GM18907 (cell line): ENCODE results near the gene LMF2.

Experiments
- ATAC-seq: cut with Tn5 transposase; IDR thresholded peaks from one replicate; pipeline ENCODE4 v1.9.1; 2021; ENCODE audit warnings: mild to moderate bottlenecking, moderate library complexity; ENCODE audit not compliant: unreplicated experiment

The LMF2 gene

DNA sequence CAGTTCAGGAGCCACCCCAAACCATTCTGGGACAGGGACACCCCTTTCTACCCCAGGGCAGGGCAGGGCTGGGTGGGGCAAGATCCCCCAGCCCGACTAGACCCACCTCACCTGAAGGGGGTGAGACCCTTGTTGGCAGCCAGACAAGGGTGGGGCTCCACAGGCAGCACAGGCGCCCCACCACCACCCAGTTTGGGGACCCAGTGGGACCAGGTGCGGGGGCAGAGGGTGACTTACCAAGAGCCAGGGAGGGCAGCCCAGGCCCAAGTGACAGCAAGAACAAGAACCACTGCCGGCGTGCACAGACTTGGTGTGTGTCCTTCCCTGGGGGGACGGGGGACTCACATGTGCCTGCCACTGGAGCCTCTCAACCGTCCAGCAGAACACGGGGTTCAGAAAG lies 23.9 kb downstream of the LMF2 start:
- no peak for ATAC-seq

DNA sequence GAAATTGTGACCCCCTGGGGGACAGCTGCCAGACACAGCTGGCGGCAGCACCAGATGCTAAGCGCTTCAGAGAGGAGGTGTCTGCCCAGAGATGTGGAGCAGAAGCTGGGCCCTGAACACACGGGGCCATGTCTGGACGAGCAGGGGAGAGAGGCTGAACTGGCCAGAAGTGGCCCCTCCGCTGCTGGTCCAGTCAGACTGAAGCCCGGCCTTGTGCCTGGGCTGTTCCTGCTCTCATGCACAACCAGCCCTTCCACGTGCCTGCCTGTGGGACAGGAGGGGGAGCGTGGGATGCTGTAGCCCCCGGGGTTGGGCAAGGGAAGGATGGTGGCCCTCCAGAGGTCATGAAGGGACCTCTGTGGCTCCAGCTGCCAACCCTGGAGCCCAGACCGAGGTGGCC lies 24.4 kb downstream of the LMF2 start:
- ATAC-seq = no peak

DNA sequence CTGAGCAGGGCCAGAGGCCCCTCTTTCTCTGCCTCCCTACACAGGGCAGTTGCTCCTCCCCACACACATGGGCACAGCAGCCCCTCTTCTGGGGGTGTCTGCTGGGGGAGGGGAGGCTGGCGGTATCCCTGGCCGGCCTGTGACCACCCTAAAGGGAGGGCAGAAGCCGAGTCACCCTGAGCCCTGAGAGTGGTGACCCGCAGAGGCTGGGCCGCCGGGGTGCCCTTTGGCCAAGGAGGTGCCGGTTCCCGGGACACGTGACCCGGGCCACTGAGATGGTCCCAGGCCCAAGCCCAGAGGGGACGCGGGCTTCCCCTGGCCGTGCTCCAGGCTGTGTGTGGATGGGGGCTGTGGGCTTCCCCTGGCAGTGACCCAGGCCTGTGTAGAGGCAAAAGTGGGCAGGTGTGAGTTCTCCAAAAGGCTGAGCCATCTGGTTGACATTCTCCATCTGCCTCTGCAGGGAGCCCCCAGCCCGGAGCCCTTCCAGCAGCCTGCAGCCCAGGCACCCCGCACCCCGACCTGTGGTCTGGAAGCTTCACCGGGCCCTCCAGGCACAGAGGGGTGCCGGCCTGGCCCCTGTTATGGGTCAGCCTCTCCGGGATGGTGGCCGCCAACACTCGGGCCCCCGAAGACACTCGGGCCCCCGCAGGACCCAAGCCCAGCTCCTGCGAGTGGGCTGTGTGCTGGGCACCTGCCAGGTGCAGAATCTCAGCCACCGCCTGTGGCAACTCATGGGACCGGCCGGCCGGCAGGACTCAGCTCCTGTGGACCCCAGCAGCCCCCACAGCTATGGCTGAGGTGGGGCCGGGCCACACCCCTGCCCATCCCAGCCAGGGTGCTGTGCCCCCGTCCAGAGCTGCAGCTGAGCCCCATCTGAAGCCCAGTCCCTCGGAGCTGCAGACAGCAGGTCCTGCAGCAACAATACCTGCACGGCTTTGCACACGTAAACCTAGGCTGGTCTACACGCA lies 25.1 kb downstream of the LMF2 start:
- ATAC-seq = no peak

DNA sequence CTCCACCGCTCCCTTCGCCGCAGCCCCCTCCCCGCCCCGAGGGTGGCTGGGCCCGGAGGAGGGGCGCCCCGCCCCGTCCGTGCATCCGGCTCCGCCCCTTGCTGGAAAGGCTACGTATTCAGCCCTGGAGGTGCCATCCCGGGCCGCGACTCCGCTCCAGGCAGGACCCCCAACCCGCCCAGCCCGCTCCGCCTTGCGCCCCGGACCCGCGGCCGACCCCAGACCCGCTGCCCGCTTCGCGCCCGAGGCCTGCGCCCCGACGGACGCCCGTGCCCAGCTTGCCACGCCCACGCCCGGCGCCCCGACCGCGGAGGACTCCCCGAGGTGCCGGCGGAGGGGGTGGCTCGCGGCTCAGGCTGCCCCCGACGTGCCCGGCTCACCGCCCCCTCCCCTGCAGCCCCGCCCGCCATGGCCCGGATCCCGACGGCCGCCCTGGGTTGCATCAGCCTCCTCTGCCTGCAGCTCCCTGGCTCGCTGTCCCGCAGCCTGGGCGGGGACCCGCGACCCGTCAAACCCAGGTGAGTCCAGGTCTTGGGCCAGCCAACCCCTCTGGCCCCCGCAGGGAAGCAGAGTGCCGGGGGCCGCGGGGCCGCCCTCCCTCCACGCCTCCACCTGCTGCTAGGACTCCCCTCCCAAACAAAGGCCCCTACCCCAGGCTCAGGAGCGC lies 25.9 kb downstream of the LMF2 start, which contains the start of gene ADM2:
Gene ADM2, plus strand, starts transcription at position 104 of the 667 bp plus-strand sequence. Its CDS starts 305 bp downstream, at position 409.
- no peak for ATAC-seq

DNA sequence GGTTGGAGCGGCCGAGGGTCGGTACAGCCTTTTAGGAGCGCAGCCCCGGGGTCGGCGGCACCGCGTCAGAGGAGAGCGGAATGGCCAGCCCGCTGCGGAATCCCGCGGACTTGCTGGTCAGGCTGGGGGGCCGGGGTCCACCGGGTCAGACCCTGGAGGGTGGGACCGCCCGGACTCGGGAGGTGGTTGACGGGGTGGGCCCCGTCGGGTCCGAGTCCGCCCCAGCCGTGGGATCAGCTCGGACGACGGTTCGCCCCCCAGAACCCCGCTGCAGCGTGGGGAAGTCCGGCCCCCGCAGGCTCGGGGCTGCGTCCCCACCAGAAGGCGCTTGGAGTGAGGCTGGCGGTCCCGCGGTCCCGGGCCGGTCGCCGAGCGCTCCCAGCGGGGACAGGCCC lies 26.5 kb downstream of the LMF2 start:
- no peak for ATAC-seq

DNA sequence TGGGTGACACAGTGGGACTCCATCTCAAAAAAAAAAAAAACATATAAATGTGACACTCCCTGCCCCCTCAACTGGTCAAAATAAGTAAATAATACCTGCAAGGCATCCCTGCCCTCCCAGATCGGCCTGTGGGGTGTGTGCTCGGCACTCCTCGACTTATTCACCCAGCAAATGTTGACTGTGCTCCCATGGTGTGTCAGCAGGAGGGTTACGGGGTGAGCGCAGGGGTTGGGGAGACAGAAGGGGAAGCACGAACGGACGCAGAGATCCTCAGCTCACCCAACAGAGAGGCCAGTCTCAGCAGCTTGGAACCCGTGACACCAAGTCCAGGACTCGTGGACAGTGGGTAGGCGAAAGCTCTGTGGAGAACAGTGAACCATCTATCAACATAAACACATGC lies 27.8 kb downstream of the LMF2 start:
- no peak for ATAC-seq

DNA sequence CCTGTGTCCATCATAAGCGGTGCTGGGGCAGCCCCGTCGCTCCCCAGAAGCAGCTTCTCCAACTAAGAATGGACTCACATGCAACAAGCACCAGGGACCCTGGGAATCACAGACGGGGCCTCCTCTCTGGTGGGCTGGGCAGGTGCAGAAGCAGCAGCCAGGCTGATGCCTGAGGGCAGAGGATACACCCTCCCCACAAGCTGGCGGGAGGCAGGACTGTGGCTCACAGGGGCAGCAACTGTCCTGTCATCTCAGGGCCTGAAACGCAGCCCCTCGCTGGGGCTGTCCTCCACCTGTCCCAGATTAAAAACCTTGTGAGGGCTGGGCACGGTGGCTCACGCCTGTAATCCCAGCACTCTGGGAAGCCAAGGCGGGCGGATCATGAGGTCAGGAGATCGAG lies 29.6 kb downstream of the LMF2 start:
- no peak for ATAC-seq

DNA sequence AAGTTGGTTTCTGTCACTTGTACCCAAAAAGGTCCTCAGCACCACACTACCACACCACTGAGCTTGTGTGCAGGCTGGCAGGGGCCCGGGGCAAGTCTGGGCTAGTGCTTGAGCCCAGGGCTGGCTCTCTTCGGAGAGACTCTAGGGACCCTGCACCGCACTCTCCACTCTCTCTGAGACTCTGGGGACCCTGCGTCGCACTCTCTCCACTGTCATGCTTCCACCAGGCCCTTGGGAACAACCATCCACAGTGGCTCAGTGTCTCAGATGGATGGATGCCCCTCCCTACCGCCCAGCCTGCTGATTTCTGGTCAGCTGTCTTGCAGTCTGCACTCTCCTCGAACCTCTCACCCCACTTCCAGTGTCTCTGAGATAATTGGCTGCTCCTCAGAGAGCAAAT lies 30.6 kb downstream of the LMF2 start:
- no peak for ATAC-seq

DNA sequence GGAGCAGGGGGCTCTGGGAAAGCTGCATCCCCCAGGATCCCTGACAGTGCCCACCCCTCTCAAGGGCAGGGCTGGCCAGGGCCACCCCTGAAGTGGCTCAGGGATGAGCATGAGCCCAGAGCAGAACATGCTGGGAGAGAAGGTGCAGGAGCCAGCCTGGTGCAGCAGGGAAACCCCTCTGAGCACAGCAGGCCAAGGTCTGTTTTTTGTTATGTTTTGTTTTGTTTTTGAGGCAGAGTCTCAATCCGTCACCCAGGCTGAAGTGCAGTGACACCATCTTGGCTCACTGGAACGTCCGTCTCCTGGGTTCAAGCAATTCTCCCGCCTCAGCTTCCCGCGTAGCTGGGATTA lies 31.9 kb downstream of the LMF2 start:
- no peak for ATAC-seq

DNA sequence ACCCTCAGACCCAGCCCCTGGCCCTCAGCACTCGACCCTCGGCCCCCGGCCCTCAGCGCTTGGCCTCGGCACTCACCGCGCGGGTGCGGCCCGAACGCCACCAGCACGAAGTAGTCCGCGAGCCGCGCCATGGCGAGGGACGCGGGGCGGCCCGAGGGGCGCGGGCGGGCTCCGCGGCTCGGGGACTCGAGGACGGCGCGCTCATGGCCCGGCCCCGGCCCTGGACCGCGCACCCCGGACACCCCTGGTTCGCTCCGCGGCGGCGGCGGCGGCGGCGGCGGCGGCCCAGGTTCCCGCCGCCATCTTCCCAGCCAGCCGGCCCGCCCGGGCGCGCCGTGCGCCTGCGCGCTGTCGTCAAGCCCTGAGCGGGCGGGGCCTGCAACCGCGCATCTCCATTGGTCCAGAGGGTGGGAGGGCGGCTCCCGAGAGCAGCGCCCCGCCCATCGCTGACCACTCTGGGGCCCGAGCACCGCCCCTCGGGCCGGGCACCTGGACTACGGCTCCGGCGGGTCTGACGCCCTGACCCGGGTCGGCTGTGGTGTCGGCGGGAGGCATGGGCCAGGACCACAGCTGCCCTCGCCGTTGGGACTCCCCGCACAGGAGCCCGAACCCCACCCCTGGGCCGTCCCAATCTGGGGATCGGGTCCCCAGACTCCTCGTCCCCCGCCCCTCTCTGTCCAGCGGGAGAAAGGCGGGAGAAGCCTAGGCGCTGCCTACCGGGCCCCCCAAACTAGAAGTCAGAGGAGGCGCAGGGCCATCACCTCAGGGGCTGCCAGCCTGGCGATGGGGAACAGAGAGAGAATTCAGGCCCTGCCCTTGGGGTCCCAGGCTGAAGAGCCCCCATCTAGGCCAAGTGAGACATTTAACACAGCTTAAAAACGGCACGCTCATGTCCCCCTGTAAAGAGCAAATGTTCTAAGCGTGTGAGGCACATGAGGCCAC lies 32.5 kb downstream of the LMF2 start, which contains the start of gene SBF1:
Gene SBF1, minus strand, starts transcription at position 326 of the 942 bp plus-strand sequence. Its CDS starts 195 bp downstream, at position 131.
- peak; percentile 62 for ATAC-seq

DNA sequence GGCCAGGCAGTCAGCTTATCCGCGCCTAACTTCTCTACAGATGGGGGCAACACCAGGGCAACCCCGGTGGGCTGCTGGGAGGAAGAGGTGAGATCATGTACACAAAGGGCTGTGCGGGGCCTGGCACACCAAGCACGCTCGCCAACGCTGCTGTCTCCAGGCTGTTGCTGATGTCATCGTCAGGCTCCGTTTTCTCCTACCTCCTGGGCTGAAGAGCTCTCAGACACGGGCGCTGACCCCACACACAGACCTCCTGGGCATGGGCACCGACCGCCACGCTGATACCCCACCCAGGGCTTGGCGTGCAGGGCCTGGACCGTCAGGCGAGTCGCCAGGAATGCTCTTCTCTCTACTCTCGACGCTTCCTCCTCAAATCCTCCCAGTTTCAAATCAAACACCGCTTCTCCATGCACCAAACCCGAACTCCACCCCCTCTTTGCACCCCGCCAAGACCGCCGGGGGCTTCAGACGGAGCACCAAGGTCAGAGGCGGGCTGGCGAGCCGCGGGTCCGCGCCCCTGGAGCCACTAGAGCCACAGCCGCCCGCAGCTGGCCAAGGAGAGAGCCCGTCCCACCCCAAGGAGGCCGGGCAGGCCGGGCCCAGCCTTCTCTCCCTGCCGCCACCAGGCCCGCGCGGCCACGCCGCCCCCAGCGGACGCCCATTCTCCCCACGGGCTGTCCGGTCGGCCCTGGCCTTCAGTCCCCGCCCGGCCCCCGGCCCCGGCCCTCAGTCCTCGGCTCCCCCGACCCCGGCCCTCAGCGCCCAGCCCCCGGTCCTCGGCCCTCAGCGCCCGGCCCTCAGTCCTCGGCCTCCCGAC lies 33.4 kb downstream of the LMF2 start:
- no peak for ATAC-seq

DNA sequence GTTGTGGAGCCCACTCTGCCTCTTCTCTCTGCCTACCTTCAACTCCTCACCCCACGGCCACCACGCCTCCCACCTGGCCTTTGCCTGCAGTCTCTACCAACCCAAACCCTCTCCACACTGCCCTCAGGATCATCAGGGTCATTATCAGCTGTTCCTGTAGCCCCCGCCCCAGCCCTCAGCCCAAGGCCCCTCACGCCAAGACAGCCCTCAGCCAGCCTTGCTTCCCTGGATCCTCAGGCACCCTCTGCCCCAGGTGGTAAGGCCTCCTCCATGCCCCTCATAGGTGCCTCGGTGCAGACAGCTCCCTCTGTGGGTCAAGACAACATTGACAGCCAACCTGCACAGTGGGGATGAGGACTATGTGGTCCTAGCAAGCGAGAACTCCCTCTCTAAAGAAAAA lies 34.4 kb downstream of the LMF2 start:
- ATAC-seq = no peak

DNA sequence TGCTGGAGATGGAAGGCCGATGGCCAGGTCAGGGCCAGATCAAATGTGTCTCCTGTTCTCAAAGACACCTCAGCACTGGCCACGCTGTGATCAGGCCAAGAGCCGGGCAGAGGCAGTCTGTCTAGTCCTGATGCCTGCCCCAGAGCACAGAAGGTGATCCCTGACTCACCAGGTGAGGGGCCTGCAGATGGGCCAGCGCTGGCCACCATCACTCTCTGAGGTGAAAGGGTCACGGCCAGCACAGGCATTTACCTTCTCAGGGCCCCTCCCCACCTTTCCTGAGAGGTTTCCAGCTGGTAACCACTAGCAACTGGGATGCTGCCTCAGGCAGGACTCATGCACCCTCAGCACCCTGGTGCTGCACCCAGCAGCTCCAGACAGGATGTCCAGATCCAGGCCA lies 35.5 kb downstream of the LMF2 start:
- ATAC-seq = no peak

DNA sequence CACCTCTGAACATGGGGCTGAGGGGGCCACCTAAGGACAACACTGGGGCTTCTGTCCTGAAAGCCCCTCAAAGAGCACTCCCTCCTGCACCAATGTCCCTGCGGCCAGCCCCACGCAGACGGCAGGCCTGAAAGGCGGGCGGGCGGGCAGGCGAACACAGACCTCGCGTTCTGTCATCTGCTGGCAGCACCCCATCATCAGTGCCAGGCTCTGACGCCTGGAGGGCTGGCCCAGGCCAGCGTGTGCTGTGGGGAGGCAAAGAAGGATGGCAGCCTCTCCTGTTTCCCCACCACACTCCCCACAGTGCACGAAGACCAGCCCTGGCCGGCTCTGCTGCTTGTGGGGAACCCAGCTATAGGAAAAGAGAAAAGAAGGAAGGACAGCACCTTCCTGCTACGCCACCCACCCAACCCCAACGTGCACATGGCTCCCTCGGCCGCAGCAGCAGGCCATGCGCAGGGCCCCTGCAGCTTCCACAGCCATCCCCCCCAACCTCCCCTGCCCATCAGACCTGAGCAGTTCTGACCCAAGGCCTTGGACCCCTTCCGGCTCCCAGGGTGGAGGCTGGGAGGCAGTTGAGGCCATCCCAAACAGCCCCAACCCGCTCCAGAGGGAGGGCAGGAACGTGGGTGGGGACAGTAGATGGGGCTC lies 36.2 kb downstream of the LMF2 start:
- no peak for ATAC-seq

DNA sequence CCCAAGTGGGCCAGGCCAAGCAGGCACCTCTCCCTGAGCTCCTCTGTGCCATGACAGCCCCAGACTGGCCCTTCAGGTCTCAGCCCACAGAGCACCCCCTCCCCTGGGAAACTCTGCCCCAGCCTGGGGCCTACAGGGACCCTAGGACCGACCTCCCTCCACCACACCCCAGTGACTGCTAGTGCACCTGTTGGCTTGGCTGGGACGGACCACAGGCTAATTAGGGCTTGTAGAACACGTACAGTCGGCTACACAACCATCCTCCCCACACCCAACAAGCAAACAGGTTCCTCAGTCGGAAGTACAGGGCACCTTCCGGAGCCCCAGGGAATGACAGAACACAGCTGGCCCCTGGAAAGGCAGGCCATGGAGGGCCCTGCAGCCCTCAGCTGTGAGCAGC lies 37.0 kb downstream of the LMF2 start:
- ATAC-seq = peak; percentile 1

DNA sequence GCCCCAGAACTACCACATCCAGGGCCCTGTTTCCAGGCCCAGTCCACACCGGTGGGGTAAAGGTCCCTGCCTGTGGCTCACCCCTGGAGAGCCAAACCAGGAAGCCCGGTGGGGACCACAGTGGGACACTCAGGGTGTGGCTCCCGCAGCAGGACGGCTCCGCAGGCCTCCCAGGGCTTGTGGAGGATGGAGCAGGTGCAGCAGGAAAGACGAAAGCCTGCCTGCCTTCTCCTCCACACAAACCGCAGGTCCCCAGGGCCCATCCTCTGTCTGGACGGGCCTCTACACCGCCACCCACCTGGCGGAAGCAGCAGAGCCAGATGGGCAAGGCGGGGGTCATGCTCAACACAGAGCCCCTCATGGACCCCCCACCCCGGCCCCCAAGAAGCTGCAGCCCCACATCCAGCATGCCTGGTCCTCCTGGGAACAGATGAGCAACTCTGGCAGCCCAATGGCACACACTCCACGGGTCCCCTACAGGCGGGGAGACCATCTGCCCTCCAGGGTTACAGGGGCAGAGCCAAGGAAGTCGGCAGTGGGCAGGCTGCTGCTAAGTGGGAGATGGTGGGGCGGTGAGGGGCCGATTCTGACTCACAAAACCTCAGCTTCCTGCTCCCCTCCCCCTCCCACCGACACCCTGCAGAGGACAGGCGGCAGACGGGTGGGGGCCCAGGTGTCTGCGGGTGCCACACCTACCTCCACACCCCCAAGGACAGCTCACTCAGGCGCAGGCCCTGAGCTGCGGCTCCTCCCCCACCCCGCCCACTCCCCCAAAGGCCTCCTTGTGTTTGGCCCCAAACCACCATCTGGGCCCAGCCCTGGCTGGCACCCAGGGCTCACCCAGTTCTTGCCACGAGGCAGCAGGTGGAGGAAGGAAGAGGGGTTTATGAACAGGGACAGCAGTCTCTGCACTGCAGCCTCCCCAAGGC lies 37.9 kb downstream of the LMF2 start:
- peak; percentile 68 for ATAC-seq

DNA sequence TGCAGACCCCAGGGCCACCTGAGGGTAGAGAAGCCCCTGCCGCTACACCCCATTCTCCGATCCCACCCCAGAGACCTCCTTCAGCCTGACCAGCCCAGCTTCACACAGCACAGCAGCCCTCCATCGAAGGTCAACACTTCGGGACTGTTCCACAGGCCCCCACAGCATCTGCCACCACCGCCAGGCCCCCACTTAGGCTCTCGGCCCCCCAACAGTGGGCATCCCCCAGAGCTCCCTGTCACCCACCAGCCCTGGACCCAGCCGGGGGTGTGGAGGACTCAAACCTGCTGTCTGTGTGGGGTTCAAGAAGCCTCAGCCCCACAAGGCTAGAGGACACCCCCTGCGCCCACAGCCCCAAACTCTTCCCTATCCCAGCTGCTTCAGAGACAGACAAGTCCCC lies 38.9 kb downstream of the LMF2 start:
- no peak for ATAC-seq

DNA sequence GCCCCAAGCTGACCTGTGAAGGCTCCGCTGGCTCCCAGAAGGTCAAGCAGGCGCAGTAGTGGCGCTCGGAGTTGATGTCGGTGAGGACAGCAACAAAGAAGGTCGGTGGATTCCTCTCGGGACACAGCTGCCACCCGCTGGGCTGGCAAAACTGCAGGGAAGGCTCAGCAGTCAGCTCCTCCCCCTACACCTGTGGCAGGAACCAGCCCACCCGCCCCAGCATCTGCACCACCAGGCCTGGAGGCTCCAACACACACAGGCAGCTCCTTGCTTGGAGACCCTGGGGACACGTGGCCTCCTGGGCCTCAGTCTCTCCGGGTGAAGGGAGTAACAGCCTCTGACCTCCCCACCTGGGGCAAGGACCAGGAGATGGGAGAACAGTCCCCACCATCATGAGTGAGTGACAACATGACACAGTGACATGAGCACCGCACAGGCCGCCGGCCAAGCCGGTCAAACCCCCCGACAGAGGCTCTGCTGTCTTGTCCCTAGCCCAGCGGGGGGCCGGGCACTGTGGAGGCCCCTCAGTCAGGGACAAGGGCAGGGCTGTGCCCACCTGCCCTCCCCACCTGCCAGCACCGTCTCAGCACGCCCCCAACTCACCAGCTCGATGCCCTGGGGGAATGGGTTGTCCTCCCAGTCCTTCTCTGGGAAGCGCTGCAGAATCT lies 39.6 kb downstream of the LMF2 start:
- ATAC-seq = no peak
